ENCODE data around the gene CLDND2.

DNA sequence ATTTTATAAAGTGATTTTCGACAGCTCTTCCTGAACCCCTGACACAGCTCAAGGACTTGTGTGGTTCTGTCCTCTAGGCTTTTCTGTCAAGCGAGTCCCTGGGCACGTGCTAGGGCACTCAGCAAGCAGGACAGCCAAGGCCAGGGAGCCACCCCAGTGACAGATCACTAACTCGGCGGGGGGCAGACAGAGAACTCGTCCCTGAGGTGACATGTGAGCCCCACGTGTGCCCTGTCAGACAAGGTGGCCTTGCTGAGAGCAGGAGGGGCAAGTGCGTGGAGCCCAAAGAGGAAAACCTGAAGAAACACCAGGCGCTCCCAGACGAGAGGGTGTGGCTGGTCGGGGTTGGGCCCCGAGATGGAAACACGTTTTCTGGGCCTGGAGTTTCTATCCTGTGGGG, 7.6 kb downstream of the CLDND2 start:
- TF ChIP-seq, protein P1, sequence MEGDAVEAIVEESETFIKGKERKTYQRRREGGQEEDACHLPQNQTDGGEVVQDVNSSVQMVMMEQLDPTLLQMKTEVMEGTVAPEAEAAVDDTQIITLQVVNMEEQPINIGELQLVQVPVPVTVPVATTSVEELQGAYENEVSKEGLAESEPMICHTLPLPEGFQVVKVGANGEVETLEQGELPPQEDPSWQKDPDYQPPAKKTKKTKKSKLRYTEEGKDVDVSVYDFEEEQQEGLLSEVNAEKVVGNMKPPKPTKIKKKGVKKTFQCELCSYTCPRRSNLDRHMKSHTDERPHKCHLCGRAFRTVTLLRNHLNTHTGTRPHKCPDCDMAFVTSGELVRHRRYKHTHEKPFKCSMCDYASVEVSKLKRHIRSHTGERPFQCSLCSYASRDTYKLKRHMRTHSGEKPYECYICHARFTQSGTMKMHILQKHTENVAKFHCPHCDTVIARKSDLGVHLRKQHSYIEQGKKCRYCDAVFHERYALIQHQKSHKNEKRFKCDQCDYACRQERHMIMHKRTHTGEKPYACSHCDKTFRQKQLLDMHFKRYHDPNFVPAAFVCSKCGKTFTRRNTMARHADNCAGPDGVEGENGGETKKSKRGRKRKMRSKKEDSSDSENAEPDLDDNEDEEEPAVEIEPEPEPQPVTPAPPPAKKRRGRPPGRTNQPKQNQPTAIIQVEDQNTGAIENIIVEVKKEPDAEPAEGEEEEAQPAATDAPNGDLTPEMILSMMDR (IDR thresholded peaks at IDR 0.05): no peak
- TF ChIP-seq POLR2A (IDR thresholded peaks at IDR 0.05): no peak

Measured in esophagus squamous epithelium (tissue), 4 donors.